ENCODE data around the gene UBE2V1.

DNA sequence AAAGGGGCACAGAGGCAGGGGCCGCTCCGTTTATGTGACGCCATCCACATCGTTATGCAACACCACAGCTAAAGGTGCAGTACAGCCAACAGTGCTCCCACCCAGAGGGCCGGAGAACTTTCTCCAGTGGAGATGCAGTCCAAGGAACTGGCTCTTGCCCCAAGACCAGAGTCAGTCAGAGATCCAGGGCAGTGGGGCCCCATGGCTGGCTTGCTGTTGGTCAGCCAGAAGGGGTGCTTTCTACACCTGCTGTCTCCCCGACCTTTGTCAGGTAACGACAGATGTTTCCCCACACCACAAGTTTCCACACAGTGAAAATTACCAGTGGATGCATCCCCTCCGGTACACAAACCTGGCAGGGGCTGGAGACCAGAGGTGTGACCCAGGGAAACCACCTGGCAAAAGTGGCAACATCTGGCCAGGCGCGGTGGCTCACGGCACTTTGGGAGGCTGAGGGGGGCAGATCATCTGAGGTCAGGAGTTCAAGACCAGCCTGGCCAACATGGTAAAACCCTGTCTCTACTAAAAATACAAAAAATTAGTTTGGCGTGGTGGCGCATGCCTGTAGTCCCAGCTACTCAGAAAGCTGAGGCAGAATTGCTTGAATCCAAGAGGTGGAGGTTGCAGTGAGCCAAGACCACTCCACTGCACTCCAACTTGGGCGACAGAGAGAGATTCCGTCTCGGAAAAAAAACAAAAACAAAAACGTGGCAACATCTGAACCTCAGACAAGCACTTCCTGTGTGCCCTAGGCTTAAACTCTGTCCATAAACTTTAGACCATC is 34.9 kb downstream of the UBE2V1 start:
- TF ChIP-seq, protein P1, sequence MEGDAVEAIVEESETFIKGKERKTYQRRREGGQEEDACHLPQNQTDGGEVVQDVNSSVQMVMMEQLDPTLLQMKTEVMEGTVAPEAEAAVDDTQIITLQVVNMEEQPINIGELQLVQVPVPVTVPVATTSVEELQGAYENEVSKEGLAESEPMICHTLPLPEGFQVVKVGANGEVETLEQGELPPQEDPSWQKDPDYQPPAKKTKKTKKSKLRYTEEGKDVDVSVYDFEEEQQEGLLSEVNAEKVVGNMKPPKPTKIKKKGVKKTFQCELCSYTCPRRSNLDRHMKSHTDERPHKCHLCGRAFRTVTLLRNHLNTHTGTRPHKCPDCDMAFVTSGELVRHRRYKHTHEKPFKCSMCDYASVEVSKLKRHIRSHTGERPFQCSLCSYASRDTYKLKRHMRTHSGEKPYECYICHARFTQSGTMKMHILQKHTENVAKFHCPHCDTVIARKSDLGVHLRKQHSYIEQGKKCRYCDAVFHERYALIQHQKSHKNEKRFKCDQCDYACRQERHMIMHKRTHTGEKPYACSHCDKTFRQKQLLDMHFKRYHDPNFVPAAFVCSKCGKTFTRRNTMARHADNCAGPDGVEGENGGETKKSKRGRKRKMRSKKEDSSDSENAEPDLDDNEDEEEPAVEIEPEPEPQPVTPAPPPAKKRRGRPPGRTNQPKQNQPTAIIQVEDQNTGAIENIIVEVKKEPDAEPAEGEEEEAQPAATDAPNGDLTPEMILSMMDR (IDR thresholded peaks at IDR 0.05) = no peak
- TF ChIP-seq POLR2A (IDR thresholded peaks at IDR 0.05) = no peak
- TF ChIP-seq POLR2AphosphoS5 (IDR thresholded peaks at IDR 0.05) = no peak

All from prostate gland (tissue), 2 donors.